HG03095 (cell line): ENCODE measurements around the gene SPOCK3.
"Not testable (repeated sequence)": the region's sequence is repeated elsewhere in the genome, so short reads cannot be mapped to it uniquely, and the experiment has no call there.

ENCODE experiments used
- ATAC-seq: cut with Tn5 transposase; IDR thresholded peaks from one replicate; pipeline ENCODE4 v1.9.1; 2021; ENCODE audit warnings: moderate library complexity; ENCODE audit not compliant: unreplicated experiment

SPOCK3 gene

GRCh38 chr4:167234316-167234881 lies at the start of gene SPOCK3:
Gene SPOCK3, minus strand, starts transcription at chr4:167234494.
- ATAC-seq = no peak

- ATAC-seq = no peak
These were observed 48.0 kb upstream of the SPOCK3 start for GRCh38 chr4:167282171-167282864.

- not testable (repeated sequence) for ATAC-seq
These were observed 47.3 kb upstream of the SPOCK3 start for GRCh38 chr4:167281545-167281944.

GRCh38 chr4:167274351-167274750 lies 40.1 kb upstream of the SPOCK3 start:
- ATAC-seq = no peak

- no peak for ATAC-seq
These were observed 30.9 kb upstream of the SPOCK3 start for GRCh38 chr4:167265231-167265630.

GRCh38 chr4:167248271-167248670 lies 14.0 kb upstream of the SPOCK3 start:
- ATAC-seq = no peak

- ATAC-seq = no peak
These were observed 5.3 kb upstream of the SPOCK3 start for GRCh38 chr4:167239627-167240026.

- ATAC-seq = no peak
These were observed 3.9 kb upstream of the SPOCK3 start for GRCh38 chr4:167238226-167238625.

GRCh38 chr4:167233685-167234315 lies 494 bp downstream of the SPOCK3 start:
- no peak for ATAC-seq

- ATAC-seq = no peak
These were observed 1.2 kb downstream of the SPOCK3 start for GRCh38 chr4:167232805-167233684.

GRCh38 chr4:167230744-167231143 lies 3.5 kb downstream of the SPOCK3 start:
- ATAC-seq = no peak

- ATAC-seq = peak; percentile 87
These were observed 12.2 kb downstream of the SPOCK3 start for GRCh38 chr4:167222099-167222498.

GRCh38 chr4:167221084-167221483 lies 13.2 kb downstream of the SPOCK3 start:
- no peak for ATAC-seq

- ATAC-seq = no peak
These were observed 16.2 kb downstream of the SPOCK3 start for GRCh38 chr4:167218022-167218608.

- no peak for ATAC-seq
These were observed 17.5 kb downstream of the SPOCK3 start for GRCh38 chr4:167216783-167217182.

GRCh38 chr4:167210166-167210565 lies 24.1 kb downstream of the SPOCK3 start:
- no peak for ATAC-seq

- no peak for ATAC-seq
These were observed 37.8 kb downstream of the SPOCK3 start for GRCh38 chr4:167196344-167197012.

GRCh38 chr4:167190379-167190778 lies 43.9 kb downstream of the SPOCK3 start:
- no peak for ATAC-seq

- no peak for ATAC-seq
These were observed 48.8 kb downstream of the SPOCK3 start for GRCh38 chr4:167185465-167185864.

GRCh38 chr4:167183036-167183435 lies 51.3 kb downstream of the SPOCK3 start:
- ATAC-seq = no peak
